MG63 (cell line): ENCODE measurements around the gene SLC35E2B. TPM values are rescaled to one million over a fixed set of nuclear protein-coding genes. Genes with fewer than 3 reads are reported as not detected.

Experiments used
- DNase-seq: peaks from one replicate; pipeline ENCODE4 v3.0.0-alpha.2; 2020
- H3K27me3 ChIP-seq: fragments of 250-450 bp; sonication (Bioruptor Pico); 2 replicates; pipeline ENCODE4 v1.5.1; 2020; ENCODE audit warnings: mild to moderate bottlenecking, moderate library complexity
- H3K36me3 ChIP-seq: fragments of 250-450 bp; sonication (Bioruptor Pico); 2 replicates; pipeline ENCODE4 v1.5.1; 2020; ENCODE audit warnings: mild to moderate bottlenecking, moderate library complexity
- H3K4me3 ChIP-seq: fragments of 250-450 bp; sonication (Bioruptor Pico); 2 replicates; pipeline ENCODE4 v1.5.1; 2020; ENCODE audit warnings: mild to moderate bottlenecking, moderate library complexity
- H3K9me3 ChIP-seq: fragments of 250-450 bp; sonication (Bioruptor Pico); 2 replicates; pipeline ENCODE4 v1.5.1; 2020; ENCODE audit warnings: mild to moderate bottlenecking, moderate library complexity
- total RNA-seq: library from RNA; depleted of rRNA; stranded (reverse); fragments of >200 nt; shearing (Covaris generic); gene quantifications from 2 replicates; pipeline ENCODE4 v1.2.3, GENCODE V29; 2014; ENCODE audit warnings: low replicate concordance; rRNA removed

The SLC35E2B gene
- total RNA-seq, 1 experiment from 2014 or later = 21.7 TPM

DNA sequence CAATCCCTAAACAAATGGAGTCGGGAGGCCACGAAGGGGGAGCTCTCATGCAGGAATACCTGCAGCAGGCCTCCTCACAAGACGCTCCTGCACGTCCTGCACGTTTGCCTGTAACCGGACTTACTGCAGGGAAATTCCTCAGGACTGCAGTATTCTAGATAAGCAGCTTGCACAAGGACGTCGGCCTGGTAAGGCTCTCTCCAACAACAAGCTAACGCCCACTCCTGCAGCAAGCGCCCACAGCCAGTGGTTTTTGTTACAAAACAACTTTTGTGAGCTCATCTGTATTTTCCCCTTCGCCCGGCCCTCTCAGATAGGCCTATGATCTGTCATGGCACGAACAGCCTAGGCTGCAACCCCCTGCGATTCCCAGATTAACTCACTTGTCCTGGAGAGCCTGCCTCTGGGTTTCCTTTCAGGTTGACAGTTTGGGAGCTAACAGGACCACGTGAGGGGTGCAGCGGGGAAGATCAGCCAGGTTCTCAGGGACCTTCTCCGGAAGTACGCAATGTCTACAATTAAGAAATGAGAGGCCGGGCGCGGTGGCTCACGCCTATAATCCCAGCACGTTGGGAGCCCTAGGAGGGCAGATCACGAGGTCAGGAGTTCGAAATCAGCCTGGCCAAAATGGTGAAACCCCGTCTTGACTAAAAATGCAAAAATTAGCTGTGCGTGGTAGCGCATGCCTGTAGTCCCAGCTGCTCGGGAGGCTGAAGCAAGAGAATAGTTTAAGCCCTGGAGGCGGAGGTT, 78.2 kb downstream of the SLC35E2B start:
- no peaks in the 10 kb centered on the region for H3K27me3 ChIP-seq
- DNase-seq = no peak
- peaks cover 8% of the 10 kb centered on the region for H3K36me3 ChIP-seq
- no peaks in the 10 kb centered on the region for H3K9me3 ChIP-seq
- H3K4me3 ChIP-seq = peak overlapping the region; percentile 100

- Histone ChIP-seq H3K27me3 (no peaks in the 10 kb centered on the region), H3K9me3 (no peaks in the 10 kb centered on the region), H3K36me3 (peaks cover 8% of the 10 kb centered on the region), H3K4me3 (no peak overlapping the region)
- DNase-seq = no peak
Observed at GRCh38 chr1:1613509-1614082, 79.0 kb downstream of the SLC35E2B start.

DNA sequence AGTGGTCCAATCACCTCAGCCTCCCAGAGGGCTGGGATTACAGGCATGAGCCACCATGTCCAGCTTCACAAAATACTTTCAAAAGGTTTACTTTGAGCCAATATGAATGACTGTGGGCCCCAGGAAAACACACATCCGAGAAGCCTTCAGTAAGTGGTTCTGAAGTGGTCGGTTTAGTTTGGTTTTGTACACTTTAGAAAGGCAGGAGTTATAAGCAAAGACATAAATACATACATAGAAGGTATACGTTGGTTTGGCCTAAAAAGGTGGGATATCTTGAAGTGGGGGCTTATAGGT, 80.5 kb downstream of the SLC35E2B start:
- no peaks in the 10 kb centered on the region for H3K27me3 ChIP-seq
- no peak overlapping the region for H3K4me3 ChIP-seq
- peaks cover 2% of the 10 kb centered on the region for H3K36me3 ChIP-seq
- H3K9me3 ChIP-seq = no peaks in the 10 kb centered on the region
- DNase-seq = no peak

DNA sequence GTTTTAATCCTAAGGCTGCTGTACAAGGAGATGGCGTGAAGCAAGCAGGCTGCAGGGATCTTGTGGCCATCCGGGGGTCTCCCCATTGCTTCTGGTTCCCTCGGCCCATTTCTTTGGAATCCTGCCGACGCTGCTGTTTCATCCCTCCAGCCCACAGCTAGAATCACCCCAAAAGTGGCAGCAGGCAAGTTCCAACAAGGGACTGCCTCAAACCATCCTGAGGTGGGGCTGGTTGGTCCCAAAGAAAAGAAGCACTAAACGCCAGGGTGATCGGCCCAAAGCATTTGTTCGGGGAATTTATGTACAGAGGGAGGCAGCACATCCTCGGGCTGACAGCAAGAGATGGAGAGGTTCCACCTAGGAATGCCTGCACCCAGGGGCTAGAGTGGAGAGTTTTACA, 81.8 kb downstream of the SLC35E2B start:
- DNase-seq = no peak
- Histone ChIP-seq H3K27me3 (no peaks in the 10 kb centered on the region), H3K4me3 (no peak overlapping the region), H3K9me3 (no peaks in the 10 kb centered on the region), H3K36me3 (peaks cover 2% of the 10 kb centered on the region; the same call in 1 of the 2 replicates)

DNA sequence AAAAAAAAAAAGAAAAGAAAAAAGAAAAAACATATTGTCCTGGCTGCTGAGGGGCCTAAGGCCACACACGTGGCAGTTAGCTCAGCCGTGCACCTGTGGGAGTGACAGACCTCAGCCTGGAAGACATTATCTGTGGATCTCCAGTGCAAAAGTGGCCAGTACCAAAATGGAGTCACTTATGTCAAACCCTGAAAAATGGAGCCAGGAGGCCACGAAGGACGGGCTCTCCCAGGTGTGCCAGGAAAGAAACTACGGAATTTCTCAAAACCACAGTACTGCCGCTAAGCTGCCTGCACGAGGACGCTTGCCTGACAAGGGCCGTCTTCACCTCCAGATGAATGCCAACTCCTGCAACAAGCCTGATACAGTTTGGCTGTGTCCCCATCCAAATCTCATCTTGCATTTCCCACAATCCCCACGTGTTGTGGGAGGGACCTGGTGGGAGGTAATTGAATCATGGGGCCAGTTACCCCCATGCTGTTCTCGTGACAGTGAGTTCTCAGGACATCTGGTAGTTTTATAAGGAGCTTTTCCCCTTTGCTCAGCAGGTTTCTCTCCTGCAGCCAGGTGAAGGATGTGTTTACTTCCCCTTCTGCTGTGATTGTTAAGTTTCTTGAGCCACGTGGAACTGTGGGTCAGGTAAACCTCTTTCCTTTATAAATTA, 82.6 kb downstream of the SLC35E2B start:
- no peak for DNase-seq
- Histone ChIP-seq H3K36me3 (0 out of 2 replicates have a peak, but pooled peaks cover 2% of the 10 kb centered on the region), H3K9me3 (no peaks in the 10 kb centered on the region), H3K27me3 (no peaks in the 10 kb centered on the region), H3K4me3 (no peak overlapping the region)

Other genes starting within 250 kb of the SLC35E2B start
- gene ATAD3C, start 243.1 kb downstream of the SLC35E2B start, total RNA-seq = not detected in 2 replicates
- 26.1 and 36.6 TPM in 2 replicates for gene ATAD3B, start 221.0 kb downstream of the SLC35E2B start, total RNA-seq
- gene ATAD3A, start 180.6 kb downstream of the SLC35E2B start, total RNA-seq = 66.9 and 74.6 TPM in 2 replicates
- gene TMEM240, start 152.2 kb downstream of the SLC35E2B start, total RNA-seq = not detected in 2 replicates
- 168 and 203 TPM in 2 replicates for gene SSU72, start 117.9 kb downstream of the SLC35E2B start, total RNA-seq
- gene FNDC10, start 92.7 kb downstream of the SLC35E2B start, total RNA-seq = 4.0 and 8.7 TPM in 2 replicates
- gene MIB2, start 77.3 kb downstream of the SLC35E2B start, total RNA-seq = 26.4 and 66.8 TPM in 2 replicates
- 1.6 TPM in 1 of 2 replicates, not detected in the other for gene MMP23B, start 60.6 kb downstream of the SLC35E2B start, total RNA-seq
- gene CDK11B, start 33.8 kb downstream of the SLC35E2B start, total RNA-seq = 4.5 and 12.8 TPM in 2 replicates
- 9.6 and 11.1 TPM in 2 replicates for gene CDK11A, start 31.6 kb upstream of the SLC35E2B start, total RNA-seq
- 37.8 and 61.4 TPM in 2 replicates for gene NADK, start 85.7 kb upstream of the SLC35E2B start, total RNA-seq
- gene GNB1, start 198.3 kb upstream of the SLC35E2B start, total RNA-seq = 327 and 329 TPM in 2 replicates
- gene CALML6, start 222.5 kb upstream of the SLC35E2B start, total RNA-seq = 0.20 TPM in 1 of 2 replicates, not detected in the other
- not detected in 2 replicates for gene TMEM52, start 226.5 kb upstream of the SLC35E2B start, total RNA-seq